Ovary (tissue), 9 donors: ENCODE results near the gene BLOC1S1. TPM values are rescaled to one million over a fixed set of nuclear protein-coding genes. Genes with fewer than 3 reads are reported as not detected.

Experiments used
- DNase-seq, 5 donors: peaks; one replicate each; pipeline ENCODE4 v3.0.0-alpha.2; 2019 to 2020
- H3K27ac ChIP-seq, 2 donors: fragments of 200-600 bp; one replicate each; pipeline versions ENCODE4 v1.5.1 to v1.8.0; 2019 to 2022
- H3K27me3 ChIP-seq: fragments of 200-600 bp; one replicate; pipeline ENCODE4 v1.8.0; 2022
- H3K36me3 ChIP-seq: fragments of 200-600 bp; sonication (generic); one replicate; pipeline ENCODE4 v1.5.1; 2019
- H3K4me1 ChIP-seq: one replicate; pipeline ENCODE4 v1.8.1; 2013; ENCODE audit warnings: mild to moderate bottlenecking, moderate library complexity; ENCODE audit not compliant: insufficient read depth
- H3K4me3 ChIP-seq: fragments of 200-600 bp; sonication (generic); one replicate; pipeline ENCODE4 v1.5.1; 2017
- H3K9me3 ChIP-seq, 2 donors: fragments of 200-600 bp in 1 of 2; sonication (generic) in 1 of 2; one replicate each; pipeline versions ENCODE4 v1.5.1 to v1.8.1; 2013 to 2019; ENCODE audit warnings: mild to moderate bottlenecking in 1 of 2, moderate library complexity in 1 of 2
- CTCF ChIP-seq, 3 donors: fragments of 450-650 bp in 2 of 3; fragments of 200-600 bp in 1 of 3; IDR thresholded peaks; one replicate each; pipeline versions ENCODE4 v1.5.1 to v1.8.0; 2016 to 2022; ENCODE audit warnings: antibody characterized with exemption in 3 of 3, mild to moderate bottlenecking in 1 of 3
- EP300 ChIP-seq: sonication (generic); formaldehyde crosslinking; IDR thresholded peaks from one replicate; pipeline ENCODE4 v1.6.1; 2017; ENCODE audit warnings: antibody characterized with exemption
- POLR2A ChIP-seq: fragments of 450-650 bp; IDR thresholded peaks from one replicate; pipeline ENCODE4 v1.6.1; 2017; ENCODE audit warnings: antibody characterized with exemption, mild to moderate bottlenecking, moderate library complexity
- WGBS, 3 donors: extraction: QIAGEN DNeasy Blood & Tissue Kit in 1 of 3; methylation state at CpG; one replicate each; pipeline versions ENCODE4 v1.1.5 to v1.1.7; 2013 to 2017; 5-methylcytosine and 5-hydroxymethylcytosine counted together
- intact Hi-C, 4 donors: fragments of 100-400 bp; cut with DNase I; formaldehyde crosslinking; loops; one replicate each; pipeline versions ENCODE4 v1.11.0 to v1.15.1; 2022 to 2023
- polyA plus RNA-seq, 2 donors: library from polyadenylated mRNA; stranded (reverse); fragments of 200-250 nt in 1 of 2; fragments of 350-450 nt in 1 of 2; fragmentation: Illumina TruSeq in 1 of 2; extraction: RNeasy Lipid Tissue Mini Kit (QIAGEN cat#74804) in 1 of 2; gene quantifications; one replicate each; pipeline ENCODE4 v1.2.3, GENCODE V29; 2013 to 2014
- total RNA-seq, 7 donors: library from RNA; depleted of rRNA in 2 of 7; stranded (reverse); fragments of >200 nt in 2 of 7; fragmentation: NEBNext Ultra II Directional in 3 of 7; extraction: Animal tissue kit (Norgen Biotek cat#: 25700) in 3 of 7; gene quantifications; one replicate each; pipeline versions ENCODE4 v1.1.0 to v1.2.4, GENCODE V29; 2016 to 2023
- donor health status: DM: no; HTN: no; CAD: no; lungs with moderate emphysema.
- donor health status: DM: no; HTN: no; CAD: no.
- donor health status: Bipolar disorder and iron deficiency.
- donor health status: DM: yes; HTN: yes; CAD: no.
- donor health status: DM: no; HTN: no; CAD: no.
- donor health status: DM: yes; HTN: yes; CAD: no.

Gene BLOC1S1
- total and polyA plus RNA-seq, 9 donors, result 96.0 to 214 (median 120) TPM

DNA sequence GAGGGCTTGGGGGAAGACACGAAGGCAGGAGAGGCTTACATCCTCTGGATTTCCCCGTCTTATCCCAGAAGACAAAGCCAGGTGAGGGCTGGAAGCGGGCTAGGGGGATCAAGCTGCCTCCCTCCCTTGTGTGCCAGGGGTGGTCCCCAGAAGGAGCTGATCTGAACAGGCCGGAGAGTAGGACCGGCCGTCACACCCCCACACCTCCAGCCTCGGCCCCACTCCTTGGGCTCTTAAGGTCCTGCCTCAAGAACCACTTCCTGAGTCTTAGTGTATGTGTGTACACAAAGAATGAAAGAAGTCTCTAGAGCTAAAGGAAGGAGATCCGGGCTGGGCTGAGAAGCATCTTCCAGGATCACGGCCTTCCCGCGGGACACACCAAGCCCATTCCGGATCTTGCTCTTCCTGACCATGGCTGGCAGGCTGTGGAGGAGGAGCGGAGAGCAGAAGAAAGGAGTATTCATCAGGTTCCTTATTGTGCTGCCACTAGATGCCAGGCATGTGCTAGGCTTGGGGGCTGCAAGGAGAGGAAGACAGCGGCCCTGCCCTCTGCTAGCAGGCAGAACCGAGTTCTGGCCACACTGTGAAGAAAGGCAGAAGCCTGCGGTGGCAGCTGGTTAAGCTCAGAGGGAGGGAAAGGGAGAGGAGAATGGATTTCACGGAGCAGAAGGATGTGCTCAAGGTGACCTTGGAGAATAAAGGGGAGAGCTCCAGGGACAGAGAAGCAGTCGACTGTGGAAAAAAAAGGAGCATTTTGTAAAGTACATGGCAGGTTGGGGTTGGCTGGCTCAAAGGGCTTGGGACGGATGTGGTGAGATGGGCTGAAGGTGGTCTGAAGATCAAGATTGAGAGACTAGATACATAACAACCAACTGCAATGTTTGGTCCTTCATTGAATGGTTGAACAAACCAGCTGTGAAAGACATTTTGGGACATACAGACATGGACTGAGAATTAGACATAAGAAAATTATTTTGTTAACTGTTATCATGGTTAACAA is 14.3 kb downstream of the BLOC1S1 start:
- Histone ChIP-seq H3K9me3 (no peaks in the 10 kb centered on the region), H3K4me3 (peak overlapping the region; percentile 96), H3K4me1 (peaks cover 12% of the 10 kb centered on the region), H3K27me3 (no peaks in the 10 kb centered on the region), H3K36me3 (no peaks in the 10 kb centered on the region), H3K27ac (peak overlapping the region; percentile 94 to 99)
- DNase-seq, result peak; percentile 55 to 73 (median 63)
- WGBS, 3 donors, result 1 to 2% (median 2%) methylated on average over 19 of the region's 19 CpGs
- intact Hi-C loops, result loop anchor here in 3 of 4 donors (5.0 to 10.0 kb wide), 3 partner anchors 197 to 905 kb away; partner anchors contain the start of genes PYM1 (in 2 of the 3) and BAZ2A (in 1 of the 3)
- TF ChIP-seq POLR2A (peak; percentile 48), CTCF (IDR thresholded peaks at IDR 0.05) (no peak)

DNA sequence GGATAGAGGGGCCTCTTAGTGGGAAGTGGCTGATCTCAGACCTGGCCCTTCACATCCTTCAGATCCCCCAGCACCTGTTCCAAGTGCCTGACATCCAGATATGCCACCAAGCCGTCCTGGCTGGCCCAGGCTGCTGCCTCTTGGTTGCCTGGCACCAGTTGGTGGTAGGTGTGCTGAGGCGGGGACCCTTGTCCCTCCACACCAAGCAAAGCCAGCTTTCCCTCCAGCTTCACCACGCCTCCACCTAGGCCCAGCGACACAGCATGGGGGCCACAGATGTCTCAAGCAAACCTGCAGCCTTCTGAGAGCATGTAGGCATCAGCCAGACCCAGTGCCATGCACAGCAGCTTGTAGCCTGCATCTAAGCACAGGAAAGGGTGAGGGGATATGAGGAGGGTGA is 16.4 kb downstream of the BLOC1S1 start:
- H3K27me3 ChIP-seq, result no peaks in the 10 kb centered on the region
- H3K4me1 ChIP-seq, result peaks cover 8% of the 10 kb centered on the region
- H3K4me3 ChIP-seq, result no peak overlapping the region
- WGBS, 3 donors, result 81 to 88% (median 82%) methylated on average over 4 of the region's 4 CpGs
- H3K9me3 ChIP-seq, result no peaks in the 10 kb centered on the region
- H3K36me3 ChIP-seq, result no peaks in the 10 kb centered on the region
- DNase-seq, result no peak
- intact Hi-C loops, result loop anchor here in 3 of 4 donors (5.0 to 10.0 kb wide), 3 partner anchors 195 to 903 kb away; partner anchors contain the start of genes BAZ2A (in 1 of the 3) and PYM1 (in 1 of the 3)
- no peak overlapping the region for H3K27ac ChIP-seq
- TF ChIP-seq EP300 (no peak), POLR2A (no peak), CTCF (IDR thresholded peaks at IDR 0.05) (no peak)

DNA sequence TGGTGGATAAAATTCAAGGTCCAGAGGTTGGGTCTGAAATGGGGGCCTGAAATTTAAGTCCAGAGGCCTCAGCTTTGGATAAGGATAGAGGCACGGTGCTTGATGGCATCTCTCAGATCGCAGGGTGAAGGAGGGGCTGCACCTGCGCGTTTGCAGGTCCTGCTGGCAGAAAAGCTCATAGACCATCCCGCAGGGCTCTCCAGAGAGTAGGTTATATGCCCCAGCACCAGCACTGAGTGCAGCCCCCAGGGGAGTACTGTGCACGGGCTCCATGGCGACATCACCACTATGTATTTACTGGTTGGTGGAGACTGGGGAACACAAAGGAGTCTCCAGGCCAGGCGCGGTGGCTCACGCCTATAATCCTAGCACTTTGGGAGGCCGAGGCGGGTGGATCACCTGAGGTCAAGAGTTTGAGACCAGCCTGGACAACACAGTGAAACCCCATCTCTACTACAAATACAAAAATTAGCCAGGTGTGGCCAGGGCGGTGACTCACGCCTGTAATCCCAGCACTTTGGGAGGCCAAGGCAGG is 17.2 kb downstream of the BLOC1S1 start:
- Histone ChIP-seq H3K36me3 (no peaks in the 10 kb centered on the region), H3K27ac (no peak overlapping the region), H3K27me3 (no peaks in the 10 kb centered on the region), H3K4me1 (peaks cover 2% of the 10 kb centered on the region), H3K4me3 (no peak overlapping the region), H3K9me3 (no peaks in the 10 kb centered on the region)
- DNase-seq, result no peak
- no peak for TF ChIP-seq CTCF (IDR thresholded peaks at IDR 0.05)
- TF ChIP-seq POLR2A, result no peak
- TF ChIP-seq EP300, result no peak
- WGBS, 3 donors, result 85 to 90% (median 90%) methylated on average over 14 of the region's 14 CpGs
- intact Hi-C loops, result loop anchor here in 3 of 4 donors (5.0 to 10.0 kb wide), 3 partner anchors 194 to 902 kb away; partner anchors contain the start of genes BAZ2A (in 1 of the 3) and PYM1 (in 1 of the 3)

DNA sequence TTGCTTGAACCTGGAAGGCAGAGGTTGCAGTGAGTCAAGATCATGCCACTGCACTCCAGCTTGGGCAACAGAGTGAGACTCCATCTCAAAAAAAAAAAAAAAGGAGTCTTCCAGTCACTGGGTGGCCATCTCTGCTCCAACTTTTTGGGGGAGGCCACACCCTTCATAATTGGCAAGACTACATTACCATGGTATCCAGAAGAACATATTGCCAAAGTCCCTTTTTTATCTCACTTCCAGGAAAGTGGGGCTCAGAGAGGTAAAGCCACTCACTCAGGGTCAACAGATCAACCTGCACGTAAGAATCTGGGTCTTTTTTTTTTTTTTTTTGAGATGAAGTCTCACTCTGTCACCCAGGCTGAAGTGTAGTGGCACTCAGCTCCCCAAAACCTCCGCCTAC is 18.0 kb downstream of the BLOC1S1 start:
- H3K36me3 ChIP-seq, result no peaks in the 10 kb centered on the region
- 78 to 85% (median 83%) methylated on average over 2 of the region's 2 CpGs for WGBS, 3 donors
- no peaks in the 10 kb centered on the region for H3K27me3 ChIP-seq
- TF ChIP-seq CTCF (IDR thresholded peaks at IDR 0.05) (no peak), EP300 (no peak), POLR2A (no peak)
- peaks cover 2% of the 10 kb centered on the region for H3K4me1 ChIP-seq
- no peak for DNase-seq
- intact Hi-C loops, result loop anchor here in 3 of 4 donors (5.0 to 10.0 kb wide), 3 partner anchors 193 to 901 kb away; partner anchors contain the start of genes BAZ2A (in 1 of the 3) and PYM1 (in 1 of the 3)
- no peak overlapping the region for H3K27ac ChIP-seq
- H3K9me3 ChIP-seq, result no peaks in the 10 kb centered on the region
- no peak overlapping the region for H3K4me3 ChIP-seq
